Peyer's patch (tissue), 4 donors: ENCODE measurements around the gene PARD3B.

ENCODE experiments used
- POLR2A ChIP-seq, 2 donors: fragments of 450-650 bp; IDR thresholded peaks; one replicate each; pipeline ENCODE4 v1.5.1; 2017; ENCODE audit warnings: antibody characterized with exemption in 2 of 2, mild to moderate bottlenecking in 2 of 2, moderate library complexity in 2 of 2
- TF ChIP-seq, protein P1 (sequence below), 6 experiments: fragments of 450-650 bp in 4 of 6; fragments of 200-600 bp in 2 of 6; sonication (generic) in 1 of 6; IDR thresholded peaks; one replicate each; pipeline ENCODE4 v1.5.1; 2017 to 2019; ENCODE audit warnings: antibody characterized with exemption in 6 of 6, mild to moderate bottlenecking in 3 of 6, moderate library complexity in 1 of 6

- no peak for TF ChIP-seq POLR2A (IDR thresholded peaks at IDR 0.05)
- TF ChIP-seq, protein P1, sequence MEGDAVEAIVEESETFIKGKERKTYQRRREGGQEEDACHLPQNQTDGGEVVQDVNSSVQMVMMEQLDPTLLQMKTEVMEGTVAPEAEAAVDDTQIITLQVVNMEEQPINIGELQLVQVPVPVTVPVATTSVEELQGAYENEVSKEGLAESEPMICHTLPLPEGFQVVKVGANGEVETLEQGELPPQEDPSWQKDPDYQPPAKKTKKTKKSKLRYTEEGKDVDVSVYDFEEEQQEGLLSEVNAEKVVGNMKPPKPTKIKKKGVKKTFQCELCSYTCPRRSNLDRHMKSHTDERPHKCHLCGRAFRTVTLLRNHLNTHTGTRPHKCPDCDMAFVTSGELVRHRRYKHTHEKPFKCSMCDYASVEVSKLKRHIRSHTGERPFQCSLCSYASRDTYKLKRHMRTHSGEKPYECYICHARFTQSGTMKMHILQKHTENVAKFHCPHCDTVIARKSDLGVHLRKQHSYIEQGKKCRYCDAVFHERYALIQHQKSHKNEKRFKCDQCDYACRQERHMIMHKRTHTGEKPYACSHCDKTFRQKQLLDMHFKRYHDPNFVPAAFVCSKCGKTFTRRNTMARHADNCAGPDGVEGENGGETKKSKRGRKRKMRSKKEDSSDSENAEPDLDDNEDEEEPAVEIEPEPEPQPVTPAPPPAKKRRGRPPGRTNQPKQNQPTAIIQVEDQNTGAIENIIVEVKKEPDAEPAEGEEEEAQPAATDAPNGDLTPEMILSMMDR (IDR thresholded peaks at IDR 0.05): no peak
Observed at GRCh38 chr2:204673877-204674276, 128.6 kb downstream of the PARD3B start.
